ENCODE data around the gene TAS2R19. TPM values are rescaled to one million over a fixed set of nuclear protein-coding genes. Genes with fewer than 3 reads are reported as not detected.

Gene TAS2R19
- total RNA-seq, 1 experiment from 2014 or later: 2.6 TPM

DNA sequence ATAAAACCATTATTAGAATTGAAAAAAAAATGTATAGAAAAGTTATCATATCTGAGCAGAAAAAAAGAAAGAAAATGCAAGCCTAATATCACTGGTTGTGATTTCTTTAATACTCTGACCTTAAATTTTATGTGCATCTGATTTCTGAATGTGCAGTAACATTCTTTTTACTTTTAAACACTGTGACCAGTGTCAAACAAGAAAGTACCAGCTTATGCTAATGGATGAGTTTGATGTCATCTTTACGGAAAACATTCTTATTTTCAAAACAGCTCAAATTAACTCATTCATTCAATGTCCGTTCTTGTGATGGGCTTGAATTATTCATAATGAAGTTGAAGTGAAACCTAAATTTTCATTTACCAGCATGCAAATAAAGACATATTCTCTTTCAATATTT lies 35.6 kb downstream of the TAS2R19 start, which contains the start of gene TAS2R50:
Gene TAS2R50 (minus strand): TSS at position 101 of the 400 bp plus-strand sequence. CDS start 52 bp downstream, at position 49.
- Histone ChIP-seq H2BK15ac (ENCODE audit: low read depth, low read length) (no peak within 1 kb of the TSS), H3K4me2 (ENCODE audit: insufficient read depth, insufficient read length, low read length) (no peak within 1 kb of the TSS), H4K91ac (ENCODE audit: insufficient read length, low read depth, low read length) (no peak within 1 kb of the TSS), H4K8ac (replicated peaks; ENCODE audit: insufficient read length, low read depth, low read length) (no peak within 1 kb of the TSS), H3K9ac (ENCODE audit: extremely low read depth, insufficient read length, low read length) (no peak within 1 kb of the TSS), H2AK5ac (ENCODE audit: insufficient read length, low read length) (no peak within 1 kb of the TSS), H2BK5ac (ENCODE audit: insufficient read length, low read length) (no peak within 1 kb of the TSS), H3K23me2 (ENCODE audit: insufficient read length, low read depth, low read length, poor library complexity, severe bottlenecking) (no peaks in the 10 kb centered on the region), H3T11ph (ENCODE audit: low read length) (no peak within 1 kb of the TSS), H3K18ac (ENCODE audit: insufficient read length, low read depth, low read length) (no peak within 1 kb of the TSS), H2BK20ac (ENCODE audit: low read depth, low read length, poor library complexity, severe bottlenecking) (no peak within 1 kb of the TSS), H3K27ac (ENCODE audit: insufficient read length, low read depth, low read length) (no peak within 1 kb of the TSS), H3K23ac (ENCODE audit: insufficient read length, low read depth, low read length) (no peak within 1 kb of the TSS), H3K9me3 (ENCODE audit: control insufficient read depth, low read depth, low read length) (peaks cover 9% of the 10 kb centered on the region), H3K79me2 (ENCODE audit: insufficient read depth, low read length) (no peaks in the 10 kb centered on the region), H3K4ac (ENCODE audit: low read depth, low read length) (no peak within 1 kb of the TSS), H3K4me1 (ENCODE audit: insufficient read depth, low read length) (no peaks in the 10 kb centered on the region), H2BK120ac (ENCODE audit: low read depth, low read length, poor library complexity, severe bottlenecking) (no peak within 1 kb of the TSS), H3K27me3 (ENCODE audit: insufficient read depth, low read length) (no peaks in the 10 kb centered on the region), H3K14ac (ENCODE audit: insufficient read depth, low read length) (no peak within 1 kb of the TSS), H3K79me1 (ENCODE audit: insufficient read depth, low read depth, low read length, poor library complexity, severe bottlenecking) (no peaks in the 10 kb centered on the region), H2AFZ (ENCODE audit: low read length) (no peak within 1 kb of the TSS), H2BK12ac (ENCODE audit: insufficient read length, low read depth, low read length) (no peak within 1 kb of the TSS), H4K5ac (ENCODE audit: insufficient read length, low read depth, low read length) (no peak within 1 kb of the TSS), H4K20me1 (ENCODE audit: control insufficient read depth, insufficient read depth, insufficient read length) (no peaks in the 10 kb centered on the region), H3K56ac (ENCODE audit: insufficient read length, low read depth, low read length) (no peak within 1 kb of the TSS)
- no CpG with 5 or more reads among the region's 2 CpGs for WGBS (ENCODE audit: extremely low coverage, insufficient read length, low lambda C conversion rate)
- no peaks in the 10 kb centered on the region for H3K27me3 Mint-ChIP-seq (ENCODE audit: low read depth)
- peaks cover 4 to 7% of the 10 kb centered on the region in 2 experiments; a peak in 3 of 5 replicates for H3K9me3 Mint-ChIP-seq
- no peak within 1 kb of the TSS for H3K4me3 Mint-ChIP-seq
- H3K27ac Mint-ChIP-seq: no peak within 1 kb of the TSS
- peaks cover 9 to 13% (median 11%) of the 10 kb centered on the region in 3 experiments; a peak in 6 of 7 replicates for H3K36me3 Mint-ChIP-seq (ENCODE audit: insufficient read depth in 1 of 3, low read depth in 3 of 3)
- TF ChIP-seq, protein P1, sequence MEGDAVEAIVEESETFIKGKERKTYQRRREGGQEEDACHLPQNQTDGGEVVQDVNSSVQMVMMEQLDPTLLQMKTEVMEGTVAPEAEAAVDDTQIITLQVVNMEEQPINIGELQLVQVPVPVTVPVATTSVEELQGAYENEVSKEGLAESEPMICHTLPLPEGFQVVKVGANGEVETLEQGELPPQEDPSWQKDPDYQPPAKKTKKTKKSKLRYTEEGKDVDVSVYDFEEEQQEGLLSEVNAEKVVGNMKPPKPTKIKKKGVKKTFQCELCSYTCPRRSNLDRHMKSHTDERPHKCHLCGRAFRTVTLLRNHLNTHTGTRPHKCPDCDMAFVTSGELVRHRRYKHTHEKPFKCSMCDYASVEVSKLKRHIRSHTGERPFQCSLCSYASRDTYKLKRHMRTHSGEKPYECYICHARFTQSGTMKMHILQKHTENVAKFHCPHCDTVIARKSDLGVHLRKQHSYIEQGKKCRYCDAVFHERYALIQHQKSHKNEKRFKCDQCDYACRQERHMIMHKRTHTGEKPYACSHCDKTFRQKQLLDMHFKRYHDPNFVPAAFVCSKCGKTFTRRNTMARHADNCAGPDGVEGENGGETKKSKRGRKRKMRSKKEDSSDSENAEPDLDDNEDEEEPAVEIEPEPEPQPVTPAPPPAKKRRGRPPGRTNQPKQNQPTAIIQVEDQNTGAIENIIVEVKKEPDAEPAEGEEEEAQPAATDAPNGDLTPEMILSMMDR (conservative IDR thresholded peaks at IDR 0.05): no peak
- peaks cover 5% of the 10 kb centered on the region in 2 experiments; a peak in 2 of 4 replicates for H3K4me1 Mint-ChIP-seq
- no peak for DNase-seq
